GM21717 (cell line): Measurements from ENCODE around the gene HAL.
A peak's percentile ranks its signal among the peaks of the same experiment; 100 is the strongest.

ENCODE experiments used
- ATAC-seq: cut with Tn5 transposase; IDR thresholded peaks from one replicate; pipeline ENCODE4 v1.9.1; 2021; ENCODE audit warnings: mild to moderate bottlenecking, moderate library complexity; ENCODE audit not compliant: unreplicated experiment

HAL gene

GRCh38 chr12:96014943-96015599 is 18.9 kb upstream of the HAL start:
- ATAC-seq: no peak

- no peak for ATAC-seq
Observed at GRCh38 chr12:96007729-96008128, 11.6 kb upstream of the HAL start.

GRCh38 chr12:96006727-96007126 is 10.6 kb upstream of the HAL start:
- no peak for ATAC-seq

- ATAC-seq: no peak
Observed at GRCh38 chr12:96000858-96001257, 4.7 kb upstream of the HAL start.

GRCh38 chr12:95999484-95999883 is 3.3 kb upstream of the HAL start:
- ATAC-seq: no peak

GRCh38 chr12:95998611-95999286 is 2.6 kb upstream of the HAL start:
- ATAC-seq: peak; percentile 98

- ATAC-seq: no peak
Observed at GRCh38 chr12:95997911-95998510, 1.9 kb upstream of the HAL start.

- ATAC-seq: no peak
Observed at GRCh38 chr12:95997276-95997675, 1.1 kb upstream of the HAL start.

GRCh38 chr12:95995238-95996031 is 709 bp downstream of the HAL start:
- ATAC-seq: no peak

- ATAC-seq: no peak
Observed at GRCh38 chr12:95994476-95994875, 1.7 kb downstream of the HAL start.

GRCh38 chr12:95993907-95994306 is 2.2 kb downstream of the HAL start:
- ATAC-seq: no peak

- ATAC-seq: no peak
Observed at GRCh38 chr12:95990136-95990535, 6.0 kb downstream of the HAL start.

GRCh38 chr12:95989504-95990123 is 6.5 kb downstream of the HAL start:
- ATAC-seq: no peak

GRCh38 chr12:95988506-95989275 is 7.5 kb downstream of the HAL start:
- ATAC-seq: no peak

GRCh38 chr12:95986635-95987570 is 9.2 kb downstream of the HAL start:
- no peak for ATAC-seq

- ATAC-seq: no peak
Observed at GRCh38 chr12:95984682-95985081, 11.5 kb downstream of the HAL start.

GRCh38 chr12:95982602-95983001 is 13.5 kb downstream of the HAL start:
- ATAC-seq: no peak

GRCh38 chr12:95980437-95980836 is 15.7 kb downstream of the HAL start:
- no peak for ATAC-seq

- ATAC-seq: no peak
Observed at GRCh38 chr12:95978774-95979173, 17.4 kb downstream of the HAL start.
